SU-DHL-6 (cell line): ENCODE measurements around the gene HSPA12A.

Experiments
- EZH2phosphoT487 ChIP-seq: fragments of 200-600 bp; sonication (generic), shearing (Covaris generic); conservative IDR thresholded peaks from 2 replicates; pipeline ENCODE4 v1.6.1; 2018; ENCODE audit warnings: mild to moderate bottlenecking, antibody characterized with exemption, low read length, moderate library complexity, mixed read lengths
- TF ChIP-seq, protein P1 (sequence below): fragments of 200-600 bp; sonication (generic); IDR thresholded peaks from one replicate; pipeline ENCODE4 v1.5.1; 2017; ENCODE audit warnings: antibody characterized with exemption, mild to moderate bottlenecking, low read length, moderate library complexity; ENCODE audit not compliant: insufficient read depth, poor library complexity, severe bottlenecking

DNA sequence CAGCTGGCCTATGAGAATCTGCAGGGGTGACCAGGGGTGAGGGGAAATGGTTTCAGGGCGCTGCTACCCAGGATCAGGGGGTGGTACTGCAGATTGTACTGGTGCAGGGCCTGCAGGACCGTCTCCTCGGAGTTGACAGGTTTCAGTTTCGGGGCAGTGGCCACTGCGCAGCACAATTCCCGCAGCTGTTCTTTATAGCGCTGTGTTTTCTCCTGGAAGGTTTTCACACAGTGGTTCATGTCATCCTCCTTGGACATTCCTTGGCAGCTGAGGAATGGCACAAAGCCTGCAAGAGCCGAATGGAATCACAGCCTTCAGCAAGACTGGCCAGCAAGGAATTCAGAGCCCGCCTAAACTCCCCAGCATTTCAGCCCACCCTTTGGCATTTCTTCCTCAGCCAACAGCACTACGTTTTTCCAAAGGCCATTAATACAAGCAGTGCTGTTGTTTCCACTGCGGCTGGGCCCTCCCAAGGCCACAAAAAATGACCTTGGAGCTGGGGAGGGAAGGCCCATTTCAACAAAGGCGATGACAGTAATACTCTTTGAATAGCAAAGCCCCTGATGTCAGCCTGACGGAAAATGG lies 76.7 kb downstream of the HSPA12A start:
- TF ChIP-seq, protein P1, sequence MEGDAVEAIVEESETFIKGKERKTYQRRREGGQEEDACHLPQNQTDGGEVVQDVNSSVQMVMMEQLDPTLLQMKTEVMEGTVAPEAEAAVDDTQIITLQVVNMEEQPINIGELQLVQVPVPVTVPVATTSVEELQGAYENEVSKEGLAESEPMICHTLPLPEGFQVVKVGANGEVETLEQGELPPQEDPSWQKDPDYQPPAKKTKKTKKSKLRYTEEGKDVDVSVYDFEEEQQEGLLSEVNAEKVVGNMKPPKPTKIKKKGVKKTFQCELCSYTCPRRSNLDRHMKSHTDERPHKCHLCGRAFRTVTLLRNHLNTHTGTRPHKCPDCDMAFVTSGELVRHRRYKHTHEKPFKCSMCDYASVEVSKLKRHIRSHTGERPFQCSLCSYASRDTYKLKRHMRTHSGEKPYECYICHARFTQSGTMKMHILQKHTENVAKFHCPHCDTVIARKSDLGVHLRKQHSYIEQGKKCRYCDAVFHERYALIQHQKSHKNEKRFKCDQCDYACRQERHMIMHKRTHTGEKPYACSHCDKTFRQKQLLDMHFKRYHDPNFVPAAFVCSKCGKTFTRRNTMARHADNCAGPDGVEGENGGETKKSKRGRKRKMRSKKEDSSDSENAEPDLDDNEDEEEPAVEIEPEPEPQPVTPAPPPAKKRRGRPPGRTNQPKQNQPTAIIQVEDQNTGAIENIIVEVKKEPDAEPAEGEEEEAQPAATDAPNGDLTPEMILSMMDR = no peak
- TF ChIP-seq EZH2phosphoT487 = no peak
